ENCODE results near the gene TMEM63B.
A peak's percentile ranks its signal among the peaks of the same experiment; 100 is the strongest.
"Not testable (repeated sequence)": the region's sequence is repeated elsewhere in the genome, so short reads cannot be mapped to it uniquely, and the experiment has no call there.

TMEM63B gene

GRCh38 chr6:44127186-44128019 lies at the start of gene TMEM63B, which contains the start of gene MRPL14:
TMEM63B (plus strand) TSS chr6:44127554; CDS start chr6:44134585, 7,031 bp downstream.
MRPL14 (minus strand) TSS chr6:44127452; CDS start chr6:44116611, 10,841 bp downstream.
- peak; percentile 83 for DNase-seq (ENCODE audit: low spot score)

GRCh38 chr6:44078219-44078826 lies 49.0 kb upstream of the TMEM63B start:
- no peak for DNase-seq (ENCODE audit: low spot score)

GRCh38 chr6:44078827-44079671 lies 48.3 kb upstream of the TMEM63B start:
- peak; percentile 88 for DNase-seq (ENCODE audit: low spot score)

GRCh38 chr6:44079672-44080071 lies 47.7 kb upstream of the TMEM63B start:
- no peak for DNase-seq (ENCODE audit: low spot score)

GRCh38 chr6:44080561-44081521 lies 46.5 kb upstream of the TMEM63B start:
- no peak for DNase-seq (ENCODE audit: low spot score)

GRCh38 chr6:44081753-44082152 lies 45.6 kb upstream of the TMEM63B start:
- DNase-seq (ENCODE audit: low spot score) = no peak

GRCh38 chr6:44082872-44083321 lies 44.5 kb upstream of the TMEM63B start:
- DNase-seq (ENCODE audit: low spot score) = no peak

GRCh38 chr6:44084231-44085014 lies 42.9 kb upstream of the TMEM63B start:
- no peak for DNase-seq (ENCODE audit: low spot score)

- no peak for DNase-seq (ENCODE audit: low spot score)
These were observed 42.1 kb upstream of the TMEM63B start for GRCh38 chr6:44085219-44085618.

GRCh38 chr6:44086931-44087574 lies 40.3 kb upstream of the TMEM63B start:
- peak; percentile 28 for DNase-seq (ENCODE audit: low spot score)

GRCh38 chr6:44087623-44088022 lies 39.7 kb upstream of the TMEM63B start:
- no peak for DNase-seq (ENCODE audit: low spot score)

GRCh38 chr6:44088827-44089590 lies 38.3 kb upstream of the TMEM63B start:
- no peak for DNase-seq (ENCODE audit: low spot score)

GRCh38 chr6:44090465-44090864 lies 36.9 kb upstream of the TMEM63B start:
- DNase-seq (ENCODE audit: low spot score) = no peak

GRCh38 chr6:44091356-44091755 lies 36.0 kb upstream of the TMEM63B start:
- DNase-seq (ENCODE audit: low spot score) = not testable (repeated sequence)

- no peak for DNase-seq (ENCODE audit: low spot score)
These were observed 35.1 kb upstream of the TMEM63B start for GRCh38 chr6:44091981-44092884.

GRCh38 chr6:44093066-44093465 lies 34.3 kb upstream of the TMEM63B start:
- no peak for DNase-seq (ENCODE audit: low spot score)

GRCh38 chr6:44093750-44094402 lies 33.5 kb upstream of the TMEM63B start:
- no peak for DNase-seq (ENCODE audit: low spot score)

Data from Ammon's horn (tissue), 1 donor.